Measurements from ENCODE around the gene C10orf143.
"Not testable (repeated sequence)": the region's sequence is repeated elsewhere in the genome, so short reads cannot be mapped to it uniquely, and the experiment has no call there.

The C10orf143 gene

DNA sequence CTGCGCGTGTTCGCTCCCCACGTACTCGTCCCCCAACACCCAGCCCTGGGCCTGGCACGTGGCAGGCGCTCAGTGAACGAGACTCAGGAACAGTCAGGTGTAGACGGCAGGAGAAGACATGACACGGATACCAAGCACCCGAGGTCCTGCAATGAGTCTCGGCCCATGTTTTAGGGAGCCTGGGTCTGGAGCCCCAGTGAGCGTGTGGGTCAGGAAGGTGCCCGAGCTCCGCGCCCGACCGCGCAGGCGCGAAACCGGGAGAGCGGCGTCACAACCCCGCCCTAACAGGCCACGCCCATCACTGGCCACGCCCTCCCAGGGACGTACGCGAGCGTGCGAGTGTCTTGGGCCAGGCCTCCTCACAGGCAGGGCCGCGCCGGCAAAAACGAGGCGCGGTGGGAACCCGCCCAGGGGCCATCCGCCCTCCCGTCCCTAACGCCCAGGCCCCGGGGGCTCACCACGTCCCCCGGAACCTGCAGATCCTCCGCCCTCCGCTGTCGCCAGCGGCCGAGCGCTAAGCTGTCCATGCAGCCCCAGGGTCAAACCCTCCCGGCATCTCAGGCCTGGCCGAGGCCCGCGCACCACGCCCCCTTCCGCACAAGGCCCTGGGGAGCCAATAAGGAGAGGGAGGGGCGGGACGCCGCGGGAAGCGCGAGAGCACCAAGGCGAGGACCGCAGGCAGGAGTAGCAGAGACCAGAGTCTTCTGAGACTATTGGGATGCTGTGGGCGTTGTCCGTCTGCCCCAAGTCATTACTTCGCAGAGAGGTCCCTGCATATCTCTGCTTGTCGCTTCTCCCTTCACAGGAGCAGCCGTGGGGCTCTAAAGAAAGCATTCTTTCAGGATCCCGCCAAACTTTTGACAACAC is at the start of gene C10orf143:
C10orf143 (minus strand) TSS at position 585 of the 867 bp plus-strand sequence; CDS start at position 527, 58 bp downstream.
- DNase-seq: peak; percentile 91

DNA sequence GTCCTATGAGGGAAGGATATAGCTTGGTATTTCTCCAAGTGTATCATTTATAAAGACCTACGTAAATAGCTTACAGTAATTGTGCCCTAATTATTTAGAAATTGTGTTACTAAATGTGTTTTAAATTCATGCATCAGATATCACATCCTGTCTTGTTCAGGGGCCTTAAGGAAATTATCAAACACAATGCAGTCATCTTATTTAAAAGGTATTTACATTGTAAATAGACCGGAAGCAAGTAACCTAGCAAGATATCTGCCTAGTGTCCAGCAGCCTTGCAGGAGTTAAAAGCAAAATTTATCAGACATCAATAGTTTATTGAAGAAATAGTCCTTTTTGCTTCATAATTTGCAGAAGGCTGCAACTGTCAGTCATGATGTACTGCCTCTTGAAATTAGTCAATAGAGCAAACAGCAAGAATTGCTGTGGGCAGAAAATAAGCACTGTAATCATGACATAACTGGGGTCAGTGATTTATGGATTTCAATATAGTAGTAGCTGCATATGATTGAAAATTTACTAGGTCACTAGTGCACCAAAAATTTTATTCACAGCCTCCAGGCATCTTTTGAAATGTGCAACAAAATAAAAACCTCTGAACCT is 48.7 kb upstream of the C10orf143 start:
- no peak for DNase-seq

DNA sequence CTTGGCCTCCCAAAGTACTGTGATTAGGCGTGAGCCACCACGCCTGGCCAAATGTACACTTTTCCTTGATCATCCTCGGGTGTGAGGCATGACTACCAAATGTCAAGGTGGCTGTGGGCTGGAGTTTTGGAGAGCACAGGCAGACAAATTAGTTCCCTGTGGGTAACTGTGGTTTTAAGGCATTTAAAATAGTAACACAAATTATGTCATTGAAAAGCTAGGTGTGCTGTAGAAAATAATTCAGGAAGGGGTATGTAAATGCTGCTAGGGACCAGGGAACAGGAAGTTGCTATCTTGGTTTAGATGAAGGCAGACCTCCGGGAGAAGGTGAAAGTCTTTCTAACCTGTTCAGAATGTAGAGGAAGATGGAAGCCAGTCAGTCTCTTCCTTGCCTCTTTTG is 35.4 kb upstream of the C10orf143 start:
- no peak for DNase-seq

DNA sequence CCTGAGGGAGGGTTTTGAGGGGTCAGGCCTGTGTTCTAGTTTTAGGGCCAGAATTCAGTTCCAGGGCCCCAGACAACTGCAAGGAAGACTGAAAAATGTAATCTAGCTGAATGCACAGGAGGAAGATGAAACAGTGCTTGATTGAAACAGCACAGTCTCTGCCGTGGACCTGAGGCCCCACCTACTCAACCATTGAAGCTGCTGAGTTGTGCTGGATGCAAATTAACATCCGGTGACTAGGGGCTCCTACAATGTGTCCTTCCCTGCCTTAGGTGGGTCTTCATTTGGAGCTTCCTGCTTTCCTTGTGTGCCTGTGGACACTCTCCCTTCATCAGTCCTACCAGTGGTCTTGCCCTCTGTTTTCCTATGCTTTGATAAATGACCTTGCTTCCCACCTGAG is 31.2 kb upstream of the C10orf143 start:
- DNase-seq: no peak

DNA sequence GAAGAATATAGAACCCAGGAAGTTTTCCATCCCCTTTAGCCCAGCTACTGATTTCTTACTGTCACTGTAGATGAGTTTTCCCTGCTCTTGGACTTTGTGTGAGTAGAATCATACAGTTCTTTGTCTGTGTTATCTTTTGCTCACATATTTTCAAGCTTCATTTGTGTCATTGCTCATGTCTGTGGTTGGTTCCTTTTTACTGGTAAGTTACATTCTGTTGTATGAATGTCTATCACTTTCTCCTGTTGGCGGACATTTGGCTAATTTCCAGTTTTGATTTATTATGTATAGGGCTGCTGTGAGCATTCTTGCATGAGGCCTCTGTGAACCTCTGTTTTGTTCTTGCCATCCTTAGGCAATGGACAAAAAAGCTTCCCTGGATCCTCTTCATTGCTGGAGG is 30.8 kb upstream of the C10orf143 start:
- DNase-seq: no peak

DNA sequence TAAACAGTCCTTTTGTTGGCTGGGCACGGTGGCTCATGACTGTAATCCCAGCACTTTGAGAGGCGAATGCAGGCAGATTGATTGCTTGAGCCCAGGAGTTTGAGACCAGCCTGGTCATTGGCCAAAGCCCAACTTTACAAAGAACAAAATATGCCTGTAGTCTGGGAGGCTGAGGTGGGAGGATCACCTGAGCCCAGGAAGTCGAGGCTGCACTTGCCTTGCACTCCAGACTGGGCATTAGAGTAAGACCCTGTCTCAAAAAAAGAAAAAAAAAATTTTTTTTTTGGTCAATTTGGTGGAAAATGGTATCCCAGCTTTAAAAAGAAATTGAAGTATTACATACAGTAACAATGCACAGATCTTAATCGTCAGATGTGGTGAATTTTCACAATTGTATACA is 30.4 kb upstream of the C10orf143 start:
- DNase-seq: no peak

DNA sequence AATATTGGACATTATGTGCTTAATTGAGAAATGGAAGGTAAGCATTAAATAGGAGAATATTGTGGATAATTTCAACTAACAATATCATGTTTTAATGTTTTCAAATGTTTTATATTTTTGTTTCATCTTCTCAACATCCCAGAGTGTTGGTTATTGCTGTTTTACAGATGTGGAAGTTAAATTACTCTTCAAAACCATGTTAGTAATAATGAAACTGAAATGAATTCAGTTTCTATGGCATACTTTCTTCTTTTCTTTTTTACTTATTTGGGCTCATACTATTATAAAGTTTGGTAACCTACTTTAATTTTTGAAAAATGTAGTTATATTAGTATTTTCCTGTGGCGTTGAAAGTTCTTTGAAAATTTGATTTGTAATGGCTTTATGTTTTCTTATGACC is 29.8 kb upstream of the C10orf143 start:
- no peak for DNase-seq

DNA sequence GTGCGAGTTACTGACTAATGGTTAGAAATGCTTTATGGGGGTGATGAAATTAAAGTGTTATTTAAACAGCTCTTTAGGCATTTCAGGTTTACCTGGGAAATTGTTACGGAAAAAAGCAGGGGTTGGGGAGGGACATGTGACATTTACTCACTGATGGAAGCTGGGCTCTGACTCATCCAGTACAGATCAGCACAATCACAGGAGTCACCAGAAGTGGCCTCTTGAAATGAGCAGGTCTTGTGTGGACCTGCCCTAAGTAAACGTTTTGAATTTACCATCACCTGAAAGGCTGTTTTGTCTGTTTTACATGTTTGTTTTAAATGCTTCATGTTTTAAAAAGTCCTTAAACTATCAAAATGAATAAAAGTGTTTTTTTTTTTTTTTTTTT is 27.8 kb upstream of the C10orf143 start:
- no peak for DNase-seq

DNA sequence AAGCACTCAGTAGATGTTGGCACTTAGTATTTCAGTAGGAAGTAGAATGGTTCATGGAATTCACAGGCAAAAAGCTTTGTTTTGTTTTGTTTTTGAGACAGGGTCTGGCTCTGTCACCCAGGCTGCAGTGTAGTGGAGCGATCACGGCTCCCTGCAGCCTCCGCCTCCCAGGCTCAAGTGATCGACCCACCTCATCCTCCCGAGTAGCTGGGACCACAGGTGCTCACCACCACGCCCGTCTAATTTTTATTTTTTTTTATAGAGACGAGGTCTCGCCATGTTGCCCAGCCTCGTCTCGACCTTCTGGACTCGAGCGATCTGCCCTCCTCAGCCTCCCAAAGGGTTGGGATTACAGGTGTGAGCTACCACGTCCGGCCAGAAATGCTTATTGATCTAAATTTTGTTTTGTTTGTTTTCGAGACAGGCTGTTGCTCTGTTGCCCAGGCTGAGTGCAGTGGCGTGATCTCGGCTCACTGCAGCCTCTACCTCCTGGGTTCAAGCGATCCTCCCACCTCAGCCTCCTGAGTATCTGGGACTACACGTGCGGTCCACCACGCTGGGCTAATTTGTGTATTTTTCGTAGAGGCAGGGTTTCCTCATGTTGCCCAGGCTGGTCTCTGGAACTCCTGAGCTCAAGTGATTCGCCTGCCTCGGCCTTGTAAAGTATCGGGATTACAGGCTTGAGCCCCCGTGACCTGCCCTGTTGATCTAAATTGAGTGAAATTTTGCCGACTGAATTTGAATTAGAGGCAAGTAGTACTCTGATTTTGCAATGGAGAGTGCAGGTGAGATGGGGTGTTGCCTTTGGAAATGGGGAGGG is 27.2 kb upstream of the C10orf143 start:
- DNase-seq: no peak

DNA sequence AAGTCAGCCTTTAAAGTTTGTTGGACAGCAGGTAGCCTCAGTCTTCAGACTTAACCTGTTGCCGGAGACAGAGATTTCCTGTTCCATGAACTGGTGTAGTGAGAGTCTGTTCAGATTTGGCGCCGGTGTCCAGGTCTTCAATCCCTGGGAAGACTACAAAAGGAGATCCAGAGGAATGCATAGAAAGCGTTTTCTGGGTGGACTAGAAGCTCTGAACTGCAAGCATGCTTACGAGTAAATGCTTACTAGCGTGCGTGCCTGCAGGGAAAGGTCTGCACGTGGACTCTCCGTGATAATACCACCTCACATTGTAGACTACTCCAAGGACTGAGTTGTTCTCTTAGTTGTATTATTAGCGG is 26.4 kb upstream of the C10orf143 start:
- DNase-seq: peak; percentile 4

DNA sequence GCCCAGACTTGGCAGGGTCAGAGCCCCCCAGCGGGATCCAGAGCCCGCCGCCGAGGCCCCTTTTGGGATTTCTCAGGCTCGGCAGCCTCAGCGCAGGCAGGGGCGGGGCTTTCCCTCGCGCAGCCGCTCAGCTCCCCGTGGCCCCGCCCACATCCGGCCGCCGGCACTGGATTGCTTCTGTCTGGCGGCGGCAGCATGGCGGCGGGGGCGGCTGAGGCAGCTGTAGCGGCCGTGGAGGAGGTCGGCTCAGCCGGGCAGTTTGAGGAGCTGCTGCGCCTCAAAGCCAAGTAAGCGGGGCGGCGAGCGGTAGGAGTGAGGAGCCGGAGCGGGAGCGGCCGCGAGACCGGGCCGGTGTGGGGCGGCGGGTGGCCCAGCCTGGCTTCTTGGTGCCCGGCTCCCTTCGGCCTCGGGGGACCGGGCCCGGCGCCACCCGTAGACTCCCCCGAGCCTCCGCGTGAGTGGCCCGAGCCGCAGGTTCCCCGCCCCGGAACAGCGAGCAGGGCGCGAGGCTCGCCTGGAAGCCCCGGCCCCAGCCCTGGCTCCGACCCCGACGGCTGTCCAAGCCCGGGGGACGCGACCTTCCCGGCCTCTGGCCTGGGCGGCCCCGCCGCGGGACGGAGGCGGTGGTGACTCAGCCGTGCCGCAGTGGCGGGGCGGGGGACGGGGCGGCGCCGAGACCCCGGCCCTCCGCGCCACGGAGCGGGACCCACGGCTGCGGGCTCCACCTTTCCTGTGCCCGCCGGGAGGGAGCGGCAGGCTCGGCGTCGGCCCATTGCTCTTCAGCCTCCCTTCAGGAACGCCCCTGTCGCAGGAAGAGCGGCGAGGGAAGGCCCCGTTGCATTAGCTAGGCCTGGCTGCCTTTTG is 25.8 kb upstream of the C10orf143 start, which contains the start of gene GLRX3:
GLRX3 (plus strand) TSS at position 166 of the 864 bp plus-strand sequence; CDS start at position 196, 30 bp downstream.
- peak; percentile 14 for DNase-seq

DNA sequence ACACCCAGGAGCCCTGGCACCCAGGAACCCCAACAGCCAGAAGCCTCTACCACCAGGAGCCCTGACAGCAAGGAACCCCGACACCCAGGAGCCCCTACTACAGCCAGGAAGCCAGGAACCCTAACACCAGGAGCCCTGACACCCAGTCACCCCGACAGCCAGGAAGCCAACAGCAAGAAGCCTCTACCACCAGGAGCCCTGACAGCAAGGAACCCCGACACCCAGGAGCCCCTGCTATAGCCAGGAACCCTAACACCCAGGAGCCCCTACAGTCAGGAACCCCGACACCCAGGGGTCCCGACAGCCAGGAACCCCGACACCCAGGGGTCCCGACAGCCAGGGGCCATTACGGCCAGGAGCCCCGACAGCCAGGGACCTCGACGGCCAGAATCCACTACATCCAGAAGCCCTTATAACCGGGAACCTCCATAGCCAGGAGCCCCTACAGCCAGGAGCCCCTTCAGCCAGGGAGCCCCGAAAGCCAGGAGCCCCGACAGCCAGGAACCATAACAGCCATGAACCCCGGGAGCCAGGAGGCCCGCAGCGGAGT is 25.1 kb upstream of the C10orf143 start:
- no peak for DNase-seq

DNA sequence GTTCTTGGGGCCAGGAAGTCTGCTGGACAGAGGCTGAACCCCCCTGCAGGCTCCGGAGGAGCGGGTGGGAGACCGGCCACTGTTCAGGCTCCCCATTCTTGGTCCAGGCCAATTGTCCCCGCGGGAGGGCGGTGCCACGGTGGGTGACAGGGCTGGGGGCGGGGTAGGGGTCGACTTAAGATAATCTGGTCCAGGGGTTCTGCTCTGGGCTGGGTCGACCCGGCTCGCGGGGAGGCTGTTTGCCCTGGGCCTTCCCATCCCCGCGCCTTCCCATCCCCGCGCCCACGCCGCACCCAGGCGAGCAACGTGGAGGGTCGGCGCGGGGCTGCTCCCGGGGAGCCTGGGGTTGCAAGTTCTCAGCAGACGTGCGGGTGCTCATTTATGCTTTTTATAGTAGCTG is 18.3 kb upstream of the C10orf143 start:
- DNase-seq: no peak

DNA sequence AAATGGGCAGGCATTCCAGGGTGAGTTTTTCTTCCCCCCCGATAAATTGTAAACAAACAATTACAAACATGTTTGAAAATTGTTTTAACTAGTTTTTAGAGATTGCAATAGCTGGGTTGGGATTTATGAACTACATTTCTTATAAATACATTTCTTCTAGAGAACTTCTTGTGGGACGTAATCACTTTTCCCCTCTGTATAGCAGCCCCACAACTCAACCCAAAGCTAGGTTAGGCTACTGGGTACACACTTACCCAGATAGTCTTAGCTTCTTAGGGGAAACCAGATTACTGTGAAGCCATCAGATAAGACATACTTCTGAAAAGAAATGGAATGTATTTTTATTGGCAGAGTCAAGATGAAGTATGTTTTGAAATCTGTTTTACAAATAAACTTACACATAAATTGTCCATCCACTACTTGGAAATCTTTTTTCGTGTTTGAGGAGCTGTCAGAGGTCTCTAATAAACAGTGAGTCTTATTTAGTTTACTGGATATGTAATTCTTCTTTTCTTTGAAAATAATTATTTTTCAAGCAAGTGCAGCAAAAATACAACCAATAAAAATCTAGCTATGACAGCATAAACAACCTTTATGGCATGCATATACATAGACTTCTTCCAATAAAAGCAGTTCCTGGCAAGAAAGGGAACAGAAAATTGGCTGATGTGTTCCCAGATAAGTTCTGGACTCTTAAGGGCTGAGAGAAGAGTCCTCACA is 17.6 kb upstream of the C10orf143 start:
- no peak for DNase-seq

DNA sequence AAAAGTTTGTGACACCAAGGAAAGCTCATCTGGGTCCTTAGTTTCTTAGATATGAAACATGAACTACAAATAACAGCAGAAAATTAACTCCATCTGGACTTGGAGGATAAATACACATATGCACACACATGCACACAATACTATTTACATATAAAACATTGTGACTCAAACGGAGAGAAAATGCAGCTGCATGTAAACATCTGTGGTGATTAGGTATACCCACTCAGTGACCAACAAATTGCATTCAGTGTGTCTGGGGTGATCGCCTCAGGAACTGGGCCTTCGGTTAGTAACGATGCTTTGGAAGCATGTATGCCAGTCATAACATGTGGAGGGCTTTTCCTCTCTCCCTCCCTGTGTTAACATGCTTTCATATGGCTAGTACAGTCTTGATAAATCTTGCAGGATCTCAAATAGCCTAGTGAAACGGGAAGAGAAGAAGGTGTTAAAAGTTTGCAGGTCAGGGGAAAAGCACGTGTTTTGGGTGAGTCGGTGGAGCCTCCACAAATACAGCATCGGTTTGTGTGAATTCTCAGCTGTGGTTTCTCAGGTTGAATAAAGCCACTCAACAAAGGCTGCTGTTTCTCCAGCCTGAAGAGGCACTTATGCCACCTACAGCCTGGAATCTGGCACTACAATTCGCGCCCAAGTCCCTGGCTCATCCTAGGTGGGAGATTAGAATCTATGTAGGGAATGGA is 16.9 kb upstream of the C10orf143 start:
- peak; percentile 8 for DNase-seq

DNA sequence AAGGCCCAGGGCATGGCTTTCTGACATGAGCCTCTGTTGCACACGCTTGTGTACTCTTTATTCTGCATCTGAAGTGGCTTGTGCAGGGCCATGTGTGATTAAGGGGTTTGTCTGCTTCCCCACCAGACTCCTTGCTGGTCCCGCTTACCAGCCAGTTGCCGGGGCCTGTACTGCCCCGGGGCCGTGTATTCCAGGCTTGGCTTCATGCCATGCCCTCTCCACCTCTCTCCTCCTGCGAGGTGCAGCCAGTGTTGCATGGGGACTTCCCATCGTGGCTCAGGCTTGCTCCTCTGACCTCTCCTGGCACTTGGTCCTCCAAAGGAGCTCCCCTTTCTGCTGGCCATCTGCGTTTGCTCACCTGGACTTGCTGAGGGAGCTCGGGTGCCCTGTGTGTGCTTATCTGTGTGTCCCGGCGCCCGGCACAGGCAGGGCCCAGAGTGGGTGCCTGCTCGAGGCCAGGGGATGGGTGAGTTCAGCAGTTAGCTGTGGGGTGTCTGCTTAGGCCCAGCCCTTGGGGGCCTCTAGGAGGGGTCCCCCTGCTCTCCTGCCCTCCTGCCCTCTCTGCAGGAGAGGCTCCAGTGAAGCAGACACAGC is 11.0 kb upstream of the C10orf143 start:
- no peak for DNase-seq

DNA sequence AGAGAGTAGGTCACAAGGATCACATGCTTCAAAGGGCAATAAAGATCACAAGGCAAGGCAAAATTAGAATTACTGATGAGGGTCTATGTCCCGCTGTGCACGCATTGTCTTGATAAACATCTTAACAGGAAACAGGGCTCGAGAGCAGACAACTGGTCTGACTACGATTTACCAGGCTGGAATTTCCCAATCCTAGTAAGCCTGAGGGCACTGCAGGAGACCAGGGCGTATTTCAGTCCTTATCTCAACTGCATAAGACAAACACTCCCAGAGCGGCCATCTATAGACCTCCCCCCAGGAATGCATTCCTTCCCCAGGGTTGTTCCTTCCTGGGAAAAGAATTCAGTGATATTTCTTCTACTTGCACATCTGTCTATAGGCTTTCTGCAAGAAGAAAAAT is 6.9 kb upstream of the C10orf143 start:
- not testable (repeated sequence) for DNase-seq

DNA sequence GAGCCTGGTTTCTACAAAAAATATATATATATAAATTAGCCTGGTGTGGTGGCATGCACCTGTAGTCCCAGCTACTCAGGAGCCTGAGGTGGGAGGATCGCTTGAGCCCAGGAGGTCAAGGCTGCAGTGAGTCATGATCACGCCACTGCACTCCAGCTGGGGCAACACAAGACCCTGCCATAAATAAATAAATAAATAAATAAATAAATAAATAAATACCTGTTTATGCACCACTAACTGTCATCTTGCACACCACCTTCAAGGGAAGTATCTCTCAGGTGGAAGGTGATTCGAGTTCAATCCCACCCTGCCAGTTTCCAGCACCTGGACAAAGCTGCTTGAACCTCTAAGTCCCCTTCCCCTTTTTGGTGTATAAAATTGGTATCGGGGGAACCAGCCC is 6.3 kb upstream of the C10orf143 start:
- not testable (repeated sequence) for DNase-seq

DNA sequence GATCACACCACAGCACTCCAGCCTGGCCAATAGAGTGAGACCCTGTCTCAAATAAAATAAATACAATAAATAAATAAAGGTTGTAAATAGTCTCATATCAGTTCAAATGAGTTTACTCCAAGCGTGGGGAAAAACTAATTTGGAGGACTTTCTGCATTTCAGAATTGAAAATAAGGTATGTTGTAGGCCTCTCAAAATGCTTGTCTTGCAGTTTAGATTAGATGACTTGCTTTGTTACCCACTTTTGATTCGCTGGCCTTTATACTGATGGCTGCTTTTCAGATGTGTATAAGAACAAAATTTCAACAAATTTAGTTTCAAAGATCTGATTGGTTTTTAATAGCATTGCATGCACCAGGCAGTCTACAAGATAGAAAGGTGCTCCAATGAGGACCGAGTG is 2.2 kb upstream of the C10orf143 start:
- DNase-seq: no peak

DNA sequence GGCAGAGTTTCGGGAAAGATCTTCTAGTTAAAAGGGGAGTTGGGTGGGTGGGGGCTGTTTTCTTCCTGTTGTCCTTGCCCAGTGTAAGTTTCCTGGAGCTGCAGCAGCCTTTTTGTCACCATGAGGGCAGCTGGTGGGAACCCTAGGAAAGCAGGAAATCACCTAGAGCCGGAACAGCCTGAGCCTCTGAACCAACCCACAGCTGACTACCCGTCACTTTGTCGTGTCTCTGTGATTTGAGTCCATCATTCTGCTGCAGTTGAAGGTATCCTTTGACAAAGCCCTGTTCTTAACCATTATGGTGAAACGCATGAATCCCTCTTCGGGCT is 1.2 kb upstream of the C10orf143 start:
- no peak for DNase-seq

All from DMS 273 treated with DMSO at 0.1 percent for 48 hours (cell line).